T1000 (cell line): Measurements from ENCODE around the gene CYFIP1.

ENCODE experiments used
- DNase-seq: peaks from one replicate; lab custom pipeline; 2025; ENCODE audit warnings: mixed read lengths; lab: John Stamatoyannopoulos, UW

Gene CYFIP1

DNA sequence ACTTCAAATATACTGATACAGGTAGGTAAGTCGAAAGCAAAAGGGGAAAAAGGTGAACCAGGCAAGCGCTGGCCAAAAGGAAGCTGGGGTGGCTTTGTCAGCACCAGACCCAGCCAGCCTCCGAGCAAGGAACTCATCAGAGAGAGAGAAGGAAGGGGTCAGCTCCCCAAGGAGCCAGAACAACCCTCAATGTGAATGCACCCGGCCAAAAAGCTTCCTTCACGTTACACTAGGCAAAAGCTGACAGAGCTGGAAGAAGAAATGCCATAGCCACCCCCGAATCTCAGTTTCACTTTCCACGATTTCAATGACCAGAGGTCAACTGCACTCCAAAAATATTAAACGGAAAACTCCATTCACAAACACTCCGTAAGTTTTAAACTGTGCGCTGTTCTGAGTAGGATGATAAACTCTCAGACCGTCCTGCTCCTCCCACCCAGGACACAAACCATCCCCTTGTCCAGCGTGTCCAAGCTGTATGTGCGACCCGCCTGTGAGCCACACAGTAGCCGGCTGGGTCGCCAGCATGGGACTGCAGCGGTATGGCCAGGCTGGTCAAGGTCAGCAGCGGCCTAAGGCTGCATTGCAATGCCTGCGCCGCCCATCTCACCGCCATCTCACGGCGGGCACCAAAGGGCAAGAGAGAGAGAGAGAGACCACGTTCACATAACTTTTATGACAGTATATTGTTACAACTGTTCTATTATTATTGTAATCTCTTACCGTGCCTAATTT lies 29.7 kb downstream of the CYFIP1 start:
- no peak for DNase-seq

DNA sequence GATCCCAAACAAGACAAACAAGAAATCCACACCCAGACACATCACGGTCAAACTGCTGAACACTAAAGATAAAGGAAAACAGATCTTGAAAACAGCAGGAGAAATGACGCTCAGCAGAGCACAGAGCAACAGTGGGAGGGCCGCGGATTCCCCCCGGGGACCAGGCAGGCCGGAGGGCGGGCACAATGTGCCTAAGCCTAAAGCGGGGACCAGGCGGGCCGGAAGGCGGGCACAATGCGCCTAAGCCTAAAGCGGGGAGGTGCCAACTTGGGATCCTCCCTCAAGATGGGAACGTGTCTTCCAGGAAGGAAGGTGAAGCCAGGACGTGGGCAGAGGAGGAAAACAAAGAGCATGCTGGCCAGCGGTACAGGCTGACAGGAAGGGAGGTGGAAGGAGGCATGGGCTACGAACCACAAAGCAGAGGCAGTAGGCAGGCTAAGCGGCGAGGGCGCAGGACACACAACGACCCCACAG lies 31.1 kb downstream of the CYFIP1 start:
- no peak for DNase-seq

DNA sequence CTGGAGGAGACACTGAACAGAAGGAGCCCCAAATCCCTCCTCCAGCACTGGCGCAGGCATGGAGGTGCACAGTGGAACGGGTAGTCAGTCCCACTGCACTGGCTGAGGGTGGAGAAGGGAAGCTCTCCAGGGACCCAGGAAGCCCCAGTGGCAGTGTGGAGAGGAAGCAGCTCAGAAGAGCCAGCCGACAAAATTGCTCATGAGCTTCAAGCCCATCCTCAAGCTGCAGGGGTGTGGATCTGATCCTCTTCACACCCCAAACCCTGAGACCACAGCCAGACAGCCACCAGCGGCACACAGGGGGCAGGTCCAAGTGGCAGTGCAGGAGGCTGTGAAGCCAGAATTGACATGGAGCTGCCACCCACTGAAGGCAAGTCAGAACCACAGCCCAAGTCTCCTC lies 32.1 kb downstream of the CYFIP1 start:
- DNase-seq, result no peak

DNA sequence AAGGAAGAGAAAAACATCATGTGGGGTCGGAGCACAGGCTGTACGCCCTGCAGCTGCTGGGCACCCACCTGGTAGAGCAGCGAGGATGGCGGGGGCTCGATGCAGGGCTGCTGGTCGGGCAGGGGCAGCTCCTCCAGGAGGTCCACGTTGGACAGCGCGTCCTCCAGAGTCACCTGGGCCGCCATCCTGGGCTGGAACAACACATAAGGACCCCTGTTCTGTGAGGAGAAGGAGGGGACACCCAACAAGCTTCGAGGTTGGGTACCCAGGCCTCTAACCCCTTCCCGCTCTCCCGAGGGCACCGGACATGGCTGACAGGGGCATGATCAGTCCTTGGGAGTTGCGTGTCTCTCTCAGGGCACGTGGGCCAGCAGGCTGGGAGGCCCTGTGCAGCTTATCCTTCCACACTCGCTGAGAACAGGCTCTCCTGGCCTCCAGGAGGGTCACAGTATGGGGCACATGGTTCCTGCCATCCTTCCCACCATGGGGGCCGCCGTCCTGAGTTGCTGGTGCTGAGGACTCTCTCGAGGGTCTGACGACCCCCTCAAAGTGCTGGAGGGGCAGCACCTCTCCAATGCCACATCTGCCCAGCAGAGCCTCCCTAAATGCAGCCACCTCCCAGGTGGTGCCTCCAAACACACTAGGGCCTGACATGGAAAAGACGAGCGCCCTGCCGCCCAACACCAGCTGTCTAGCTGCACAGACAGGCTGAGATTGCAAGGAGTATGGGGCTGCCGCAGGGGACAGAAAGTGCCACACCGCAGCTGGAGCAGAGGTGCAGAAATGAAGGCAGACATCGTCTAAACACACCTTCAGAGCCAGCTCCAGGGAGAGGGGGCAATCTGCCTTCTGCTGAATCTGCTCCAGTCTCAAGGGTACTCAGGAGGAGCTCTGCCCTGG lies 32.8 kb downstream of the CYFIP1 start:
- DNase-seq, result no peak

DNA sequence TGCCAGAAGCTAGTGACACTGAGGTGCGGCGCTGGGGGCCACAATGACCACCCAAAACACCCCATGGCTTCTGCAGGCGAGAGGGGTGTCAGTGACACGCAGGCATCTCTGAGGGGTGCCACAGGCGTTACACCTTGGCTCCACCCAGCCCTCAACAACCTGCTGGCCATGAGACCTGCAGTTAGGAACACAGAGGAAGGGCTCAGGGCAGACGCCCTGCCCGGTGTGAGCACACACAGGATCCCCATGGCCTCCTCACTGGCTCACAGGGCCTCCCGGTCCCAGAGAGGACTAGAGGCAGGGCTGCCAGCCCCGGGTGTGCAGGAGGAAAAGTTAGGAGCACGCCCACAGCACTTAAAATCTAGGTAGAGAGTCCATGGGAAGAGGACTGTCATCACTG lies 35.1 kb downstream of the CYFIP1 start:
- DNase-seq, result no peak

DNA sequence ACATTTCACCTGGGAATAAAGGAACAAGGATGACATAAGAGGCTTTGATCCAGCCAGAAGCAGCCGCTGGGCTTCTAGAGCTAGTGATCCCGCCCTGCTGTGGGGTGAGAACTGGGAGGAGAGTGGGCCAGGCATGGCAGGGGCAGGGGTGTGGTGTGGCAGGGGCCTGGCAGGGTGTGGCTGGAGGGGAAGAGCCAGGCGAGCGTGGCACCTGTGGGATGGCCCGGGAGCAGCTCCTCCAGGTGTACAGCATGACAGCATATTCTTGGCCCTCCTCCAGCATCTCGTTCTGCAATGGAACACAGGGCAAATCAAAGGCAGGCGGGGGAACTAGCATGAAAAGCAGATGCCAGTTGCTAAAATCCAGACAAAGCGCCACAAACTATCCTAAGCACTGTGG lies 35.5 kb downstream of the CYFIP1 start:
- DNase-seq, result no peak

DNA sequence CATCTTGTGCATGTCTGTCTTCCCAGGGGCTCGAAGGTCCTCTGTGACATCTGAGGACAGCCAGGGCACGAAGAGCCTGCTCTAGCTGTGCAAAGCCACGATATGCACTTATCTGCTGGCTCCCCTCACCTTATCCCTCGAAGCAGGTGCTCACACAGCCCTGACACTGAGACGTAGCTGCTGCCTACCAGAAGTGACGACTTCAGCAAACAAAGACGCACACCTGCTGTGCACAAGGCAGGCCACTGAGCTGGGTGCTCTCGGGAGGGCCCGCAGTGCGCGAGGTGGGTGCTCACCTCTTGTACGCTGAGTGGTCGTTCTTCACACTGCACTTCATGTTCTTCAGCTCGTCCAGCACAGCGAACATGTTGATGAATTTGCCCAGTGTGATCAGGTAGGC lies 37.3 kb downstream of the CYFIP1 start:
- DNase-seq, result no peak

DNA sequence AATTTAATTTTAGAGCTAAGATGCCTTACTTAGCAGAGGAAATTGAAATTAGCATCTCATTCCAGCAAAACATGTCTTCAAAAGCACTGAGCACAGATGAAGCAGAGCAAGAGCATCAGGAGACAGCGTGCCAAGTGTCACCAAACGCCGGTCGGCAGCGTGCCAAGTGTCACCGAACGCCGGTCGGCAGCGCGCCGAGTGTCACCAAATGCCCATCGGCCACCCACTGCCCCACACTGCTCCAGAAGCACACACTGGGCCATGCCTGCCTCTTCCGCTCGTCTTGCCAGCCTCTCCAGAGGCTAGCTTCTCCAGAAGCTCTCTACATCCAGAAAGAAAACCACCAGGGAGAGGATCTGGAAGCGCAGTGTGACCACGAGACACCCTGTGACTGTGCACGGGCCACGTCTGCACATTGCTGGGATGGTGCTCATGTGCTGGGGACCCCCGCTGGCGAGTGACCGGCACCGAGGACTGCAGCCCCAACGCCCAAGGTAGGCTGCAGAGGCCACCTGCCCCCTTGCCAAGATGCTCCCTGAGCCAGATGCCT lies 37.8 kb downstream of the CYFIP1 start:
- no peak for DNase-seq

DNA sequence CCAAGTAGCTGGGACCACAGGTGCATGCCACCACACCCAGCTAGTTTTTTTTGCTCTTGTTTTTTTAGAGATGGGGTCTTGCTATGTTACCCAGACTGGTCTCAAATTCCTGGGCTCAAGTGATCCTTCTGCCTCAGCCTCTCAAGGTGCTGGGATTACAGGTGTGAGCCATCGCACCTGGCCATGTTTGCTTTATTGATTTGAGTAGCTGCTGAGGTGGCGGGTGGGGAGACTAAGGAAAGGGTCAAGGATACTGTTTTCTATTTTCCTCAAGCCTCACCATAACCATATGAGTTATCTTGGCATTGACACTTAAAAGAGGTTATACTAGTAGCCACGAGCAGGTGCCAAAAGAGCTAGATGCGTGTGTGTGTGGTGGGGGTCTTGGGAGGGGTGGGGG lies 39.0 kb downstream of the CYFIP1 start:
- DNase-seq, result no peak

DNA sequence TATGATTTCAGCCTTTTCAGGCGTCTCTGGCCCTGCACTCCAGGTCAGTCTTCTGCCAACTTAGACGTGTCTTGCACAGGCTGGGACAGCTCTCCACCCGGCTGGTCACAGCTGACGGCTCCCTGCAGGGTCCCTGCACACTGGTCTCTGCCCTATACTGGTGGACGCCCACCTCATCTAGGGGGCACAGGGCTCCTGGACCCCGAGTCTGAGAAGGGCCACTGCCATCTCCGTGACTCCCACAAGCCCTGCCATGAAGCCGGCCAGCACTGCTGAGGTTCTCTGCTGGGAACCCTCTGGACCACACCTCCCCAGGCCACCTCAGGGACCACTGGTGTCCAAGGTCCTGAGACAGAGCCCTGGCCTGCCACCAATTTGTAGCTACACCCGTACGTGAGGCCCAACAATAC lies 40.5 kb downstream of the CYFIP1 start:
- DNase-seq, result no peak

DNA sequence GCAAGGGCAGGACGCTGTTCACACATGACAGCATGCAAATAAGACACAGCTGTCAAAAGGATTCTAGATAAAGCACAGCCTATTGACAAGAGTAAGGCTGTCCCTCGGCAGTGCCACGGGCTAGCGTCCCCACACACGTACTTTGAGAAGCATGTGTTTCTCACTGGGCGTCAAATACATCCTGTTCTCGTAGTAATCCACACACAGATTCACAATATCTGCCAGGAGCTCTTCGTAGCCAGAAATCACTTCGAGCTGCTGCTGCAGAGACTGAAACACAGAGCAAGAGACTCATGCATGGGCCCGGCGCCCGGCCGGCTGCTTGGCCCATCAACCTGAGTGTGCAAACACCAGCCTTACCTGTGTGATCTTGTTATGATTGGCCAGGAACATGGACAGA lies 41.1 kb downstream of the CYFIP1 start:
- no peak for DNase-seq

DNA sequence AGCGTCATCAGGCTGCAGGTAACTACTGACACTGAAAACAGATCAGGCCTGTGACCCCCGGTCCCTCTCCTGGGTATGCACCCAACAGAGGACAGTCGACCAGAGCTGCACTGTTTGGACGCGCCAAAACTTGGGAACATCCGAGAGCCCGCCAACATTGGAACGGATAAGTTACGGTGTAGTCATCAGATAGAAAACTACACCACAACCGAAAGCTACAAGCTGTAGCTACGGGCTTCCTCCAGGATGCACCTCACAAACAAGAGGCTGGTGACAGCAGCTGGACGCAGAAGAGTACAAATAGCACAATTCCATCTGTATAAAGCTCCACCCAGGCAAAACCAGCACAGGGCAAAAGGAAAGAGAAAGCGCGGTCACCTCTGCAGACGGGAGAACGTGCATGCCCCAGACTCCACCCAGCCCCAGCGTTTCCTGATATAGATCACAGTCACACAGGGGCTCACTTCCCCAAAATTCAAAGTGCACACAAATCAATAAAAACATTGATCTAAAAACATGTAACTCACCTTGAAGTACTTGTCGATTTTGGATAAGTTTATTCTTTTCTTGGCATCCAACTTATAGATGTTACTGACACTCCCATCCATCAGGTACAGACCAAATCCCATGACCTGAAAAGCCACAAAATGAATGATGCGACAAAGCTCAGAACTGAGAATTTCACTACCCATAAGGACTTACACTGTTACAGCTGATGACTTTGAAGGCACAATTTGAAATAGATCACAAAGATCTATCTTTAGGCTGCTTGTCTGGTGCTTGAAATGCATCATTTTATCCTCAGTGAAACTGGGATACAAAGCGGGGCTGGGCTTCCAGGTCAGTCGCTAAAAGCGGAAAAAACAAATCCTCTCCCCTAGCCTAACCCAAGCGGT lies 43.3 kb downstream of the CYFIP1 start:
- DNase-seq, result no peak

DNA sequence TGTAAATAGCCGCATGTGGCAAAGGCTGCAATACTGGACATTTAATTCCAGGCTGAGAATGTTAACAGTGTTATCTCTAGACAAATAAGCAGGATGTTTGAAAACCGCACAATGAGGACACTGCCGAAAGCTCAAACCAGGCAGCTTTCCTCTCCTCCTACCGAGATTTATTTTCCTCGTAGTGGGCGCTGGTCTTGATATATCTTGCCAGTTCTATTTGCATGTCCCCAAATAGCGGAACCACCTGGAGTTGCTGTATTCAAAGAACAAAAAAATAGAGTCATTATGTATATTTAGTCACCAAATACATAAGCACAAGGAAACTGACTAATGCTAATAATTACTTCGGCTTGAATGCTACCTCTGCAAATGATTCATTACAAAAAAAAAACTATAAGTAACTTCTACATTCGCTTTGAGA lies 46.5 kb downstream of the CYFIP1 start:
- DNase-seq, result no peak

DNA sequence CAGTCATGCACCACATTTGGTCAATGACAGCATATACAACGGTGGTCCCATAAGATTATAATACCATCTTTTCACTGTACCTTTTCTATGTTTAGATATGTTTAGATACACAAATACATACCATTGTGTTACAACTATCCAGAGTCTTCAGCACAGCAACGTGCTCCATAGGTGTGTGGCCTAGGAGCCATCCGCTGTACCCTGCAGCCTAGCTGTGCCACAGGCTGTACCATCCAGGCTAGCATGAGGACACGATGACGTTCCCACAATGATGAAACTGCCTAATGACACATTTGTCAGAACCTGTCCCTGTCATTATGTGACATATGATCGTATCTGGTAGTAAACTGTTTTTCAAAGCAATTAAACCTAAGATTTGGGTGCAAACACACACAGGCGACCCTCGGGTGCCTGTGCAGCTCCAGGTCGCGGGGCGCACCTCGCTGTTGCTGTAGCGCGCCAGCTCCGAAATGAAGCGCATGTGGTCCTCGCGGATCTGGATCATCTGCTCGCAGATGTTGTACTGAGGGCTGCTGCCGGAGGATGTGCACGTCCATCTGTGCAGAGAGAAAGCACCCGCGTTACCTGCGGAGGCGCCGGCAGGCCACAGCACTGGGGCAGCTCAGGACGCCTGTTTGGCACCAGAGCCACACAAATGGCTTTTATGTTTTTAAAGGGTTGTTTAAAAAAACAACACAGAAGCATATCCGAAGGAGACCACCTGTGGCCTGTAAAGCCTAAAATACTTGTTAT lies 48.2 kb downstream of the CYFIP1 start:
- no peak for DNase-seq

DNA sequence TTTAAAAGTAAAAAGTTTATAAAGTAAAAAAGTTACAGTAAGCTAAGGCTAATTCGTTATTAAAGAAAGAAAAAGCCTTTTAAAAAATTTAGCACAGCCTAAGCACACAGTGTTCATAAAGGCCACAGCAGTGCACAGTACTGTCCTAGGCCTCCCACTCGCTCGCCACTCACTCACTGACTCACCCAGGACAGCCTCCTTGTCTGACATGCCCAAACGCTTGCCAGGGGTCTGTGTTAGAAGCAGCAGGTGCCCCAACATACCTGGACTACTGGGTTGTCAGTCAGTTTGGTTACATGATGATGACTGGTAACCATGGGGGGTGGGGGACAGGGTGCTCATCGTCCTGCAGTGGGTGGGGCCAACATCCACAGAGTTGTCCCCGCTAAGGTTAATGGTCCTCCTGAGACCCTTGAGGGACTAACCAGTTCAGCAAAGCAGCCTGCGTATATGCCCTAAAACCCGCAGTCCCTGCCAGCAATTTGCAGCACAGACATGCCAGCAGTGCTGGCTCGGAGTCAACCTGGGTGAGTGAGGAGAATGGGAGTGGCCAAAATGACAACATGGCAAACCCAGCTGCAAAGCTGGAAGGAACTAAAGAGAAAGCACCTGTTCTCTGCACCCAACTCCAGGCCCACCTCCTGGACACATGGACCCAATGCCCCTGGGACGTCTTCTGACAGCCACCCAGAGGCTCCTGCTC lies 49.2 kb downstream of the CYFIP1 start:
- no peak for DNase-seq

DNA sequence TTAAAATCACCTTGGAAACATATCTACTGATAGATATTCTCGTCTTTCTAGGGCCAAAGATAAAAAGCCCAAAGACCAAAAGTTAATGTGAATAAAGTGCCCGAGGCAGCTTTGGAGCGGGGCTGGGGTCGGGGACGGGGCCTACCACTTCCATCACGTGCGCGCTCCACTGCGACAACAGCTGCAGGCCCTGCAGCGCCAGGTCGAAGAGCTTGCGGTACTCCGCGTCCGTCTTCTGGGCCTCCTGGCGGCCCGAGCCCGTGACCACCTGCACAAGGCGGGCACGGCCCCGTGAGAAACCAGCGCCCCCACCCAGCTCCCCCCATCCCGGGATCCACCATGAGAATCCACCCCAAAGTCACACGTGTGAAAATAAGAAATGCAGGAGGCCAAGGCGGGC lies 52.4 kb downstream of the CYFIP1 start:
- DNase-seq, result no peak

DNA sequence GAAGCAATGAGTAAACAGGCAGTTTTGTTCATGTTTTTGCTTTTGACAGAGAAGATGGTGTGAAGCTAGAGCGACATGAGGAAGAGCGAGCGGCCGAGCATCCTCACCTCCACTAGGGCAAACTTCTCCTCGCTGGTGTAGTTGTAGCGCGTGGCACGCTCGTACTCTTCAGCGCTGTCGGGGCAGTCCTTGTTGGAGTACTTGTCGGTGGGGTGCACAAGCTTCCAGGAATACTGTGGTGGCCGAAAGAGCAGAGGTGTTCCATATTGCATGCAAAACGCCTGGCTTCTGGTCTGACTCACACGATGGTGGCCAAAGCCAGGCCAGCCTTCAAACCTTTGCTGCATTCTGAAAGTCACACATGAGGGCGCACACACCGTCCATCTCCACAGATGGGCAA lies 54.3 kb downstream of the CYFIP1 start:
- no peak for DNase-seq

DNA sequence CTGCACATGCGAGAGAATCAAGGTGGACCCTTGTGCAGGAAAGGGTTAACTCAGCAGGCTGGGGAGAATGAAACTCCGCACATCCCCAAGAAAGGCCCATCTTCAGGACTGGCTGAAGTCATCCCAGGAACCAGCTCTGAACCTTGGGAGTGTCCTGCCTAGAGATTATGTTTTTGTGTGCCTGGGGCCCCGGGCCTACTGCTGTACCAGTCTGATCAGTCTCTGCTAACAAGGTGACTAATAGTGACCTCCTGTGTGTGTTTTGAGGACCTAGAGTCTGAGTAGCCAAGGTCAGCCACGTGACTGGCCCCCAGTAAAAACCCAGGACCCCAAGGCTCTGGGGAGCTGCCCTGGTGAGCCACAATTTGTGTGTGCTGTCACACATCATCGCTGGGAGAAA lies 58.2 kb downstream of the CYFIP1 start:
- DNase-seq, result no peak

DNA sequence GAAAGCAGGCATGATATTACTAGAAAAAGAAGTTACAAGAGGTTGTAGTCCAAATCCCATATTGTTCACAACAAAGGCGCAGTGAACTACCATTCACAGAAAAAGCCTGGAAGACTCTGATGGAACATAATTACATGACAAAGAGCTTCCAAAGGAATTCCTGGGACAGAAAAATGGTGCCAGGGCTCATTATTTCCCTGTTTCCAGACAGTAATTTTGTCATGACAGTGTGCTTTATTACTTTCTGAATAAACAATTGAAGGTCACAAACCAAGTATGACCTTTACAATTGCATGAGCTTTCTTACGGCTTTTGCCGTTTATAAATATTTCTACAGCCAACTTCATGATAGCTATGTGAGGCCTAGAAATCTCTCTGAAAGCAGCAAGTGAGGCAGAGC lies 61.0 kb downstream of the CYFIP1 start:
- DNase-seq, result no peak

DNA sequence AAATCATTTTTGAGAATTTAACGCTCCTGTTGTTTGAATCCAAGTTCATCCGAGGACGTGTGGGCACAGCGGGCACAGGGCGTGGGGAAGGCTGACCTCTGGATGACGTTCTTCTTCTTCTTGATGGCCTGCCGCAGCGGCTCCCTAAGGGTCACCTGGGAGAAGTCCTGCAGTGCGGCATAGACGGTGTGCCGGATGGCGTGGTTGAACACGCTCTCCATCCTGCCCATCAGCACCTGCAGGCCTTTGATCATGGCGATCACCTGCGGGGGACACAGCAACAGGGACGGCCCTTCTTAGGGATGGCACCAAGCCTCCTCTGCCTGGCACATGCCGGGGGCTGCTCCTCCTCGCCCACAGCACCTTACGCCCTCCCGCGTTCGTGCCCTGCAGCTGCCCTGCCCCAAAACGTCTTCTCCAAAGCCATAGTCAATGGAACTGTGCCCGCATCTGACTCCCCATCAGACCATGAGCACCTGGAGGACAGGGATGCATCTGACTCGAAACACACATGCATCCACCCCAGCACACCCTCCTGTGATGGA lies 61.5 kb downstream of the CYFIP1 start:
- no peak for DNase-seq
